Astrocyte (in vitro differentiated cells and primary cell): Measurements from ENCODE around the gene TES. TPM values are rescaled to one million over a fixed set of nuclear protein-coding genes. Genes with fewer than 3 reads are reported as not detected.
A peak's percentile ranks its signal among the peaks of the same experiment; 100 is the strongest.

Experiments used
- DNase-seq: peaks from one replicate; pipeline ENCODE4 v3.0.0-alpha.2; 2010; ENCODE audit warnings: low read depth
- FAIRE-seq: peaks from 2 replicates; lab custom pipeline; 2011; peaks lifted over from hg19 to GRCh38; lab: Jason Lieb, UNC
- H2AFZ ChIP-seq: 2 replicates; pipeline ENCODE4 v1.6.0; 2012; ENCODE audit warnings: low read depth, low read length, inconsistent platforms
- H3K27ac ChIP-seq: 2 replicates; pipeline ENCODE4 v1.5.1; 2011; ENCODE audit warnings: low read depth, low read length, inconsistent platforms
- H3K27me3 ChIP-seq: 2 replicates; pipeline ENCODE4 v1.6.0; 2011; ENCODE audit warnings: low read length, inconsistent platforms; ENCODE audit not compliant: insufficient read depth
- H3K36me3 ChIP-seq: 2 replicates; pipeline ENCODE4 v1.5.1; 2011; ENCODE audit warnings: low read length, inconsistent platforms; ENCODE audit not compliant: insufficient read depth
- H3K4me1 ChIP-seq: 2 replicates; pipeline ENCODE4 v1.5.1; 2011; ENCODE audit warnings: low read length, inconsistent platforms; ENCODE audit not compliant: insufficient read depth
- H3K4me2 ChIP-seq: 2 replicates; pipeline ENCODE4 v1.6.0; 2012; ENCODE audit warnings: low read length, inconsistent platforms
- H3K4me3 ChIP-seq: 2 replicates; pipeline ENCODE4 v1.5.1; 2011; ENCODE audit warnings: low read depth, mild to moderate bottlenecking, low read length, inconsistent platforms; ENCODE audit not compliant: insufficient read depth
- H3K79me2 ChIP-seq: 2 replicates; pipeline ENCODE4 v1.6.0; 2012; ENCODE audit warnings: mild to moderate bottlenecking, low read length, inconsistent platforms; ENCODE audit not compliant: insufficient read depth
- H3K9ac ChIP-seq: 2 replicates; pipeline ENCODE4 v1.6.0; 2012; ENCODE audit warnings: mild to moderate bottlenecking, low read length, inconsistent platforms
- H3K9me3 ChIP-seq: 2 replicates; pipeline ENCODE4 v1.5.1; 2012; ENCODE audit warnings: low read depth, mild to moderate bottlenecking, low read length, inconsistent platforms; ENCODE audit not compliant: insufficient read depth
- H4K20me1 ChIP-seq: 2 replicates; pipeline ENCODE4 v1.6.0; 2012; ENCODE audit warnings: low read length, inconsistent platforms; ENCODE audit not compliant: insufficient read depth
- H3K27ac Mint-ChIP-seq: one replicate; pipeline ENCODE4 v1.8.0; 2021; ENCODE audit warnings: mild to moderate bottlenecking, mixed read lengths; ENCODE audit not compliant: unreplicated experiment
- H3K27me3 Mint-ChIP-seq: one replicate; pipeline ENCODE4 v1.8.0; 2021; ENCODE audit warnings: low read depth, mixed read lengths; ENCODE audit not compliant: unreplicated experiment
- H3K36me3 Mint-ChIP-seq: one replicate; pipeline ENCODE4 v1.8.0; 2021; ENCODE audit warnings: low read depth, mixed read lengths; ENCODE audit not compliant: unreplicated experiment
- H3K4me1 Mint-ChIP-seq: one replicate; pipeline ENCODE4 v1.8.0; 2021; ENCODE audit warnings: low read depth, mixed read lengths; ENCODE audit not compliant: unreplicated experiment
- H3K4me3 Mint-ChIP-seq: one replicate; pipeline ENCODE4 v1.8.0; 2021; ENCODE audit warnings: mild to moderate bottlenecking, moderate library complexity, mixed read lengths; ENCODE audit not compliant: unreplicated experiment
- H3K9me3 Mint-ChIP-seq: one replicate; pipeline ENCODE4 v1.8.0; 2021; ENCODE audit warnings: mild to moderate bottlenecking, mixed read lengths; ENCODE audit not compliant: unreplicated experiment
- CTCF ChIP-seq: IDR thresholded peaks from 2 replicates; pipeline ENCODE4 v1.5.1; 2011; ENCODE audit warnings: low read depth, mild to moderate bottlenecking, inconsistent platforms, low read length, moderate library complexity; ENCODE audit not compliant: insufficient read depth
- EZH2 ChIP-seq: IDR thresholded peaks from 2 replicates; pipeline ENCODE4 v1.6.1; 2012; ENCODE audit warnings: mild to moderate bottlenecking, low read length, inconsistent platforms; ENCODE audit not compliant: insufficient read depth
- total RNA-seq: library from RNA; stranded (reverse); gene quantifications from 2 replicates; pipeline ENCODE4 v1.2.1, GENCODE V29; 2021

TES gene
- total RNA-seq, 1 donor from 2014 or later = 179 TPM

- Histone ChIP-seq H4K20me1 (no peaks in the 10 kb centered on the region), H3K4me1 (peaks cover 8% of the 10 kb centered on the region), H3K9me3 (no peaks in the 10 kb centered on the region), H3K4me2 (peak overlapping the region; percentile 66), H3K4me3 (no peak overlapping the region), H2AFZ (no peak overlapping the region), H3K27ac (peak overlapping the region; percentile 74), H3K79me2 (no peaks in the 10 kb centered on the region), H3K9ac (peak overlapping the region; percentile 62), H3K36me3 (no peaks in the 10 kb centered on the region), H3K27me3 (no peaks in the 10 kb centered on the region)
- Mint-ChIP-seq H3K4me3 (no peak overlapping the region), H3K9me3 (peaks cover 3% of the 10 kb centered on the region), H3K36me3 (no peaks in the 10 kb centered on the region), H3K27ac (no peak overlapping the region), H3K4me1 (peaks cover 11% of the 10 kb centered on the region), H3K27me3 (peaks cover 3% of the 10 kb centered on the region)
- no peak for TF ChIP-seq EZH2
- no peak for TF ChIP-seq CTCF
- DNase-seq (no peak), FAIRE-seq (no peak)
Observed at GRCh38 chr7:116176226-116176625, 34.1 kb upstream of the TES start.

GRCh38 chr7:116177009-116177408 lies 33.3 kb upstream of the TES start:
- H3K9ac ChIP-seq = peak overlapping the region; percentile 62

More at GRCh38 chr7:116177009-116177408, 33.3 kb upstream of the TES start:
- Mint-ChIP-seq H3K4me1 (peaks cover 11% of the 10 kb centered on the region), H3K9me3 (peaks cover 3% of the 10 kb centered on the region), H3K36me3 (no peaks in the 10 kb centered on the region), H3K27ac (peak overlapping the region; percentile 91), H3K27me3 (no peaks in the 10 kb centered on the region), H3K4me3 (no peak overlapping the region)
- TF ChIP-seq EZH2 (no peak), CTCF (no peak)
- Histone ChIP-seq H3K27me3 (no peaks in the 10 kb centered on the region), H3K9me3 (no peaks in the 10 kb centered on the region), H3K4me2 (peak overlapping the region; percentile 66), H2AFZ (no peak overlapping the region), H3K4me1 (peaks cover 8% of the 10 kb centered on the region), H3K4me3 (no peak overlapping the region), H4K20me1 (no peaks in the 10 kb centered on the region), H3K36me3 (no peaks in the 10 kb centered on the region), H3K27ac (peak overlapping the region; percentile 74), H3K79me2 (no peaks in the 10 kb centered on the region)
- DNase-seq = peak; percentile 94
- FAIRE-seq = peak; percentile 87
